HG03135 (cell line): ENCODE measurements around the gene MAPKAP1.

ENCODE experiments used
- ATAC-seq: cut with Tn5 transposase; IDR thresholded peaks from one replicate; pipeline ENCODE4 v1.9.1; 2021; ENCODE audit warnings: mild to moderate bottlenecking, moderate library complexity; ENCODE audit not compliant: unreplicated experiment

The MAPKAP1 gene

DNA sequence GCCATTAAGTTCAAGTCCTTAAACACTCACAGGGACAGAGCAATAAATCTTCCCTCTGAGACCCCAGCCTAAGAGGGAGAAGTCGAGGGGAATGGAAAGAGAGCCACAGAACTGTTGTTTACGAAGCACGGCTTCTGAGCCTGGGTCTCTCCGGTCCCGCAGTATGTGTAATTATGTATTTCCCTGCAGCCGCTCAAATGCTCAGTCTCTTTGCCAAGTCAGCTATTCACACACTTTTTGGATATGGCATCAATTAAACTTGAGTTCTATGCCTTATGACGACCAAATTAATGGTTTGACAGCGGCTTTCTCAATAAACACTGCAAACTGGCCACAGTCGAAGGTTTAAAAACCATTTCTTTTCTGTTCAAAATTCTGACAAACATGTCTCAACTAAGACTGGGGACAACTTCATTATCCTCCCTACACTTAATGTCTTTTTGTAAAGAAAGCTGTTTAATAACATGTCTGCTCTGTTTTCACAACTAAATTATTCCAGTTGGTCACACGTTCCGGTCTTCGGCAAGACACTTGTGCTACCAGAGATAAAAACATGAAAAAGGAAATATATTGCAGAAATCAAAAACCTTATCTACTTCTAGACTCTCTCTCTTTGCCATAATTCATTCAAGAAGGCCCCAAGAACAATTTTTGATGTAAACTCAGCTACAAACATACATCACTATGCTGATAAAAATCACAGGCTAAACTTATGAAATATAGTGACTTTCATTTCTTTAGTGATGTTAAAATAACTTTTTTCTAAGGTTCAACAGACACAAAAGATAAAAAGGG, 242.2 kb downstream of the MAPKAP1 start:
- no peak for ATAC-seq

- no peak for ATAC-seq
Observed at GRCh38 chr9:125463926-125464325, 243.1 kb downstream of the MAPKAP1 start.

GRCh38 chr9:125462861-125463291, 244.1 kb downstream of the MAPKAP1 start:
- no peak for ATAC-seq

GRCh38 chr9:125461636-125462190, 245.3 kb downstream of the MAPKAP1 start:
- no peak for ATAC-seq

DNA sequence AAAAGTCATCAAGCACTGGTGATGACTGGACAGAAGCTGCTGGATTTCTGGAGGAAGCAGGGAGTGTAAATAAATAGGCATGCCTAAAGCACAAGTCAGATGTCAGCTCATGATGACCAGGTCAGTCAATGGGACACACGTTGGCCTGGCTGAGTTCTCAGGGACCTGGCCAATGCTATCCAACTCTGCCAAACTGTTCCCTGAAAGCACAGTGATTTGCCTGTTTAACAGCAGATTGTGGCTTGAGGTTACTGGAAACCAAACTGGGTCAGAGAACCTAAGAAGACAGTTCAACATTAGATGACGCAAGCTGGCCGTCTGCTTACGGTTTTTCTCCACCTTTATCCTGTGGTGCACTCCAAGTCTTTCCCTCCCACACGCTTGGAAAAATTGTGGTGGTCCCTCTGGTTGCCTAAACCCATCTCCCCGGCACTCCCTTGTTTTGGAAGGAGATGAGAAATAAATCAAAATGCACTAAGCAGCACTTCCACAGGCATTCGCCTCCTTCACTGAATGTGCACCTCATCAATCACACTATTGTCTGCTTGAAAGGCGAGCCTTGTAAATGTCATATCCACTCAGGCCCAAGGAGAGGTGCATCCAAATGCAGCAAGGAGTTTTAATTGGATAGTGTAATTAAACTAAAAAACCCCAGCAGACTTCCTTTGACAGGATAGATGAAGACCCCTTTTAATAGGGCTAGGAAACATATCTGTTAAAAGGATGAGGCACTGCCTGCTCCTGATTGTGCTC, 245.9 kb downstream of the MAPKAP1 start:
- ATAC-seq, result no peak

DNA sequence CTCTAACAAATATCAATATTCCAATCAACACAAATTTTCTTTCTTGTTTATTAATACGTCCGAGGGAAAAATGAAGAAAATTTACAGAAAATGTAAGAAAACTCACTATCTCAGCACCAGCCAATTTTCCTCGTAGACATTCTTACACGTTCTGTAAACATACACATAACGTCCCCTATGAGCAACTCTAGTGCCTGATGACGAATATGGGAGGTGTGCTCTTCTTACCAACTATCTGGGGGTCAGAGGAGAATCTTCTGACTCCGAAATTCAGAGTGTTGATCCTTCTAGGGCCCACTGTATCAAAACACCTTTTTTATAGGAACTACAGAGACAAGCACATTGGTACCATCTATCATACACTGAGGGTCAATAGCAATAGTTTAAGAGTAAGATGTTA, 246.7 kb downstream of the MAPKAP1 start:
- ATAC-seq, result no peak

- ATAC-seq, result no peak
Observed at GRCh38 chr9:125457357-125457756, 249.7 kb downstream of the MAPKAP1 start.

GRCh38 chr9:125455876-125456275, 251.1 kb downstream of the MAPKAP1 start:
- ATAC-seq, result no peak

DNA sequence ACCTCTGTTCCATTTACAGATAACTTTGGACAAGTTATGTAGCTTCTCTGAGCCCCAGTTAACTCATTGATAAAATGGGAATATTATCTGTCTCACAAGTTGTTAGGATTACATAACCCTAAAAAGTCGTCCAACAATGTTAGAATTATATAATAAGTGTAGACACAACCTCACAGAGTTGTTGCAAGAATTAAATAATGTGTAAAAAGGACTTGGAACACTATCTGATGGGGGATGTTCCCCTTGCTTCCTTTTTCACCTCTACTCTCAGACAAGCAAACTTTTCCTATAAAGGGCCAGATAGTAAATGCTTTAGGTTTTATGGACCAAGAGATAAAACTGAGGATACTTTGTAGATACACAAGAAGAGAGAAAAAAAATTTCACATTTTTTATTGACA, 251.9 kb downstream of the MAPKAP1 start:
- ATAC-seq, result no peak

- peak; percentile 15 for ATAC-seq
Observed at GRCh38 chr9:125447202-125447802, 259.7 kb downstream of the MAPKAP1 start.

- peak; percentile 92 for ATAC-seq
Observed at GRCh38 chr9:125446561-125447094, 260.4 kb downstream of the MAPKAP1 start.

- ATAC-seq, result no peak
Observed at GRCh38 chr9:125444956-125445506, 262.0 kb downstream of the MAPKAP1 start.

GRCh38 chr9:125444166-125444565, 262.8 kb downstream of the MAPKAP1 start:
- ATAC-seq, result no peak

DNA sequence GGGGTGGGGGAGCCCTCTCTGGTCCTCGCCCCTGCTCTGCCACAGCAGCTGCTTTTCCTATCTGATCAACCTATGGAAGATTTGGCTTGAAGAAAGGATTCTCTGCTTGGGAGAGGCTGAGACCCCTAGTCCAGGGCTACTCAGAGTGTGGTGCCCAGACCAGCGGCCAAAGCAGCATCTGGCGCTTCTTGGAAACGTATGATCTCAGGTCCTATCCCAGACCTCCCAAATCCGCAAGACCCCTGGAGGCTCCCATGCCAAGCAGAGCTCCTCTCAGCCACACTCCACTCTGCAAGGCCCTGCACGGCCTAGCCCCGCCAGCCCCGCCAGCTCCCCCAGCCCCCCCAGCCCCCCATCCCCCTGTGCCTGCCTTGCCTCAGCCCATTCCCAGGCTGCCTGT, 263.6 kb downstream of the MAPKAP1 start:
- ATAC-seq, result no peak

DNA sequence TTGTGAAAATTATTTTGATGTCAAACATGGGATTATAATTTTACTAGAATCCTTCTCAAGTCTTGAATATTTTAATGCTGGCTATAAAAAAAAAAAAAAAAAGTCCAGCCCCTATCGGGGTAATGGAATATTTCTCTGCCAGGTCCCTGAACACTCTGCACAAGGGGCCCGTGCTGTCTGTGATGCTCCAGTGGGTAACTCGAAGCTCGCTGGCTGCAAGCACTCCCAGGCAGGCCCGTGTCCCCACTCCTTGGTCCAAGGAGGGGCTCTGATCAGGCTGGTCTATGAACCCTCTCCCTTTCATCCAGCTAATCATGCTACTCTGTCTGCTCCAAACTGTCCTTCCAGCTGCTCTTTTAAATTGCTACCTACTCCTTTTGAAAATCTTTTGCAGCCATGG, 264.6 kb downstream of the MAPKAP1 start:
- ATAC-seq, result no peak

GRCh38 chr9:125440411-125440810, 266.6 kb downstream of the MAPKAP1 start:
- ATAC-seq, result no peak

- ATAC-seq, result no peak
Observed at GRCh38 chr9:125439434-125440272, 267.4 kb downstream of the MAPKAP1 start.

DNA sequence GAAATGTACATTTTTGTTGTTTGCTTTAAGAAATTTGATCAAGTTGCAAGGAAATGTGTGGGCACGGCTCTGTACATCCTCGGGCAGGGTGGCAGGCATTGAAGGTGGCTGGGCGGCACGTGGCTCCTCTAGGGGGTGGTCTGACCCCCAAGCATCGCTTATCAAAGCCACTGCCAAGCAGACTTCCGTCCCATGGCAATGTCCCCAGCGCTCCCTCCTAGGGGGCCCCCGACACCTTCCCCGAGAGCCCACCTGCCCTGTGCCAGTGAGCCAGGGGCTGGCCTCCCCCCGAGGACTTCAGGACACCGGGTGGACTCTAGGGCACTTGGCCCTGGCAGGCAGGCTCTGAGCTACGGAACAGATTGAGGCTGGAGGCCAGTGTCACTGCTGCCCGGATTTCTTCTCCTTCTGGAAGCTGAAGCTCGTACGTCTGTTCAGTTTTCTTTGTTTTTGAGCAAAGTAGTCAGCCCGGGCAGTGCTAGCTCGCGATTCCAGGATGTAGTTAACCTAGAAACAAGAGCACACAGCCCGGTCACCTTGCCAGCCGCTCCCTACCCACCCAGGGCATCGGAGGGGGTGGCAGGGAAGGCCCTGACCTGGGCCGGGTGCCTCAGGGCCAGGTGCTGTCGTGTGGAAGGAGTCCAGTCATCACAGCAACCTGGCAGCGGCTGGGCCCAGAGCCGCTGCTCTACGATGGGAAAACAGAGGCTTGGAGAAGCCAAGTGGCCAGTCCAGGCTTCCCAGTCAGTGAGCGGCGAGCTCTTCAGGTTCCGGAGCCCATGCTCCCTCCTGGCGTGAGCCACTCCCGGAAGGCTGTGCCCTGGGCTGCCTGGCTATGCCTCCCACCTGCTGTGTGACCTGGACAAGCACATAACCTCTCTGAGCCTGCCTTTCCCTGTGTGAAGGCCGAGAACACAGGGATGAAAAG, 268.2 kb downstream of the MAPKAP1 start:
- no peak for ATAC-seq

DNA sequence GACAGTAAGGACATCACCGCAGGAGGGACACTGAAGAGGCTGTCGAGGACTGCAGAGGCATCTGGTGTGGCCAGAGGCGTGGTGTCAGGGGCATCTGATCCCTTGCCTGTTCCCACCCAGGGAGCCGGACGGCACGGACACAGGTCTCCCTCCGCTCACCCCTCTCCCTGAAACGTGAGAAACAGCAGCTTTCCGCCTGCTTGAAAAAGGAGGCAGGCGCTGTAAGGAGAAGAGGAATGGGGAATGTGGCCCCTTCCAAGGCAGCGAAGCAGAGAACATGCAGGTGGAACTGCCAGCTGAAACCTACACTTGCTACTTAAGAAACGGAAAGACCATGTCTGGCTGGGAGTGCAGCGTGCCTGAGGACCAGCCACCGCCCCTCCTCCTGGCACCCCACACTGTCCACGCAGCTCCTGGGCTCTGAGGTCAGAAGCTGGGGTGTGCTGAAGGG, 269.2 kb downstream of the MAPKAP1 start:
- no peak for ATAC-seq
